ENCODE data around the gene FTO.

GRCh38 chr16:53745753-53746266 is 41.9 kb downstream of the FTO start:
- TF ChIP-seq GATA2 (IDR thresholded peaks at IDR 0.05; ENCODE audit: low read depth, low read length) = no peak
- TF ChIP-seq GATA3 (IDR thresholded peaks at IDR 0.05; ENCODE audit: low read depth, low read length) = no peak
